Left forelimb (tissue), 1 donor: ENCODE measurements around the gene CREB3.

ENCODE experiments used
- DNase-seq: peaks from one replicate; pipeline ENCODE4 v3.0.0-alpha.2; 2018; ENCODE audit warnings: low spot score

CREB3 gene

DNA sequence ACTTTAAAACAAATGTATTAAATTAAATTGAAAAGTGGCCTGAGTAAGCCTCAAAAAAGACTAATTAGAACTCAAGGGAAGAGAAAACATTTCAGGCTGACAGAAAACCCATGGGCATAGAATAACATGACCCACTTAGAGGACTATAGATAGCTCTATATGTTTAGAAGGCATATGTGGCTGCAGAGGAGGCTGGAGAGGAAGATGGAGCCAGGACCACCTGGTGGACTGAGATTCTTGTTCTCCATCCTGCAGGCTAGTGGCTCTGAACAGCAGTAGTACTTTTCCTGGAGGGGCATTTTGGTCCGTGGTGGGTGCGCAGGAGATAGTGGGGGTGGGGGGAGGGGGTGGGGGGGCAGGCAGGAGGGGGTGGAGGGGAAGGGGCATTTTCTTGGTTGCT is 48.6 kb downstream of the CREB3 start:
- DNase-seq, result no peak

DNA sequence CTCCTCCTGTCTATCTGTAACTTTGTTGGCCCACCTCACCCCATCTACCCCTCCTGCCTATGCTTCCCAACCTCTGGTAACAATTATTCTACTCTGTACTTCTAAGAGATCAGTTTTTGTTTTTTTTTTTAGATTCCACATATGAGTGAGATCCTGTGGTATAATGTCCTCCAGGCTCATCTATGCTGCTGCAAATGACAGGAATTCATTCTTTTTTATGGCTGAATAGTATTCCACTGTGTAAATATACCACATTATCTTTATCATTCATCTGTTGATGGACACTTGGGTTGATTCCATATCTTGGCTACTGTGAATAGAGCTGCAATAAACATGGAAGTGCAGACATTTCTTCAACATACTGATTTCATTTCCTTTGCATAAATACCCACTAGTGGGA is 51.0 kb downstream of the CREB3 start:
- no peak for DNase-seq
